ENCODE measurements around the gene ACKR2. TPM values are rescaled to one million over a fixed set of nuclear protein-coding genes. Genes with fewer than 3 reads are reported as not detected.

ACKR2 gene
- total and polyA plus RNA-seq, 2 of the 13 experiments (the other 11 are each of a cell fraction or from before 2014, with no cell fraction given), result 1.1 to 1.9 TPM

GRCh38 chr3:42875325-42876151, 66.3 kb downstream of the ACKR2 start, which contains the start of gene CYP8B1 (continued):
- TF ChIP-seq RFX3 (CRISPR knock-in tag; IDR thresholded peaks at IDR 0.05) (no peak), SMYD3 (CRISPR knock-in tag; IDR thresholded peaks at IDR 0.05) (0 out of 2 replicates have a peak, but pooled peaks have one; percentile 51), PRDM4 (CRISPR knock-in tag; IDR thresholded peaks at IDR 0.05; ENCODE audit: borderline replicate concordance) (no peak), TARDBP (CRISPR knock-in tag; IDR thresholded peaks at IDR 0.05) (peak; percentile 83), ZNF18 (CRISPR knock-in tag; IDR thresholded peaks at IDR 0.05; ENCODE audit: insufficient replicate concordance) (peak; percentile 58), KLF16 (CRISPR knock-in tag; IDR thresholded peaks at IDR 0.05) (no peak), ZNF503 (CRISPR knock-in tag; IDR thresholded peaks at IDR 0.05) (no peak), JDP2 (CRISPR knock-in tag; IDR thresholded peaks at IDR 0.05; ENCODE audit: borderline replicate concordance) (no peak), SKI (IDR thresholded peaks at IDR 0.05; ENCODE audit: partially characterized antibody) (peak; percentile 24), ZNF407 (CRISPR knock-in tag; IDR thresholded peaks at IDR 0.05; ENCODE audit: not compliant biosample characterization) (no peak), ELK4 (CRISPR knock-in tag; IDR thresholded peaks at IDR 0.05; ENCODE audit: borderline replicate concordance) (no peak), NCOA2 (CRISPR knock-in tag; IDR thresholded peaks at IDR 0.05) (peak; percentile 74)
